Dermis microvascular lymphatic vessel endothelial cell (primary cell): ENCODE results near the gene POLDIP3. TPM values are rescaled to one million over a fixed set of nuclear protein-coding genes. Genes with fewer than 3 reads are reported as not detected.
"Not testable (repeated sequence)": the region's sequence is repeated elsewhere in the genome, so short reads cannot be mapped to it uniquely, and the experiment has no call there.

ENCODE experiments used
- DNase-seq, 2 donors: peaks; one replicate each; pipeline versions ENCODE4 v3.0.0 to v3.0.0-alpha.2; 2010; ENCODE audit warnings: low read depth in 2 of 2
- total RNA-seq: library from RNA; depleted of rRNA; stranded (reverse); fragments of >200 nt; gene quantifications from 2 replicates; pipeline ENCODE4 v1.2.1, GENCODE V29; 2014

The POLDIP3 gene
- total RNA-seq, 1 donor from 2014 or later: 23.0 TPM

GRCh38 chr22:42561856-42562255 lies 52.8 kb downstream of the POLDIP3 start:
- DNase-seq: no peak

- peak in 1 of 2 donors; percentile 44 for DNase-seq
These were observed 53.9 kb downstream of the POLDIP3 start for GRCh38 chr22:42560781-42561180.

GRCh38 chr22:42560381-42560780 lies 54.3 kb downstream of the POLDIP3 start:
- no peak for DNase-seq

GRCh38 chr22:42553475-42554361 lies 61.0 kb downstream of the POLDIP3 start, which contains the start of gene SERHL2:
TSS of gene SERHL2 (plus strand) at chr22:42553956. CDS start at chr22:42554021, 65 bp downstream.
- DNase-seq: peak; percentile 42 to 89

- not testable (repeated sequence) for DNase-seq
These were observed 62.4 kb downstream of the POLDIP3 start for GRCh38 chr22:42552294-42552647.

GRCh38 chr22:42549331-42550060 lies 65.2 kb downstream of the POLDIP3 start:
- no peak for DNase-seq

- no peak for DNase-seq
These were observed 65.9 kb downstream of the POLDIP3 start for GRCh38 chr22:42548597-42549330.

- not testable (repeated sequence) for DNase-seq
These were observed 66.6 kb downstream of the POLDIP3 start for GRCh38 chr22:42548126-42548525.

- DNase-seq: no peak
These were observed 67.1 kb downstream of the POLDIP3 start for GRCh38 chr22:42547562-42547961.

- peak; percentile 87 to 91 for DNase-seq
These were observed 70.0 kb downstream of the POLDIP3 start for GRCh38 chr22:42544686-42545085.

- peak in 1 of 2 donors; percentile 45 for DNase-seq
These were observed 75.4 kb downstream of the POLDIP3 start for GRCh38 chr22:42539236-42539771.

- DNase-seq: peak in 1 of 2 donors; percentile 30
These were observed 77.4 kb downstream of the POLDIP3 start for GRCh38 chr22:42537199-42537831.

GRCh38 chr22:42536634-42537033 lies 78.0 kb downstream of the POLDIP3 start:
- DNase-seq: not testable (repeated sequence)

GRCh38 chr22:42536166-42536565 lies 78.5 kb downstream of the POLDIP3 start:
- no peak for DNase-seq

GRCh38 chr22:42535082-42535731 lies 79.5 kb downstream of the POLDIP3 start:
- not testable (repeated sequence) for DNase-seq

Other genes starting within 250 kb of the POLDIP3 start
- under 0.01 TPM in 1 of 2 replicates, not detected in the other for gene NFAM1, start 182.5 kb downstream of the POLDIP3 start, total RNA-seq
- gene RRP7A, start 95.1 kb downstream of the POLDIP3 start, total RNA-seq: 25.3 and 30.7 TPM in 2 replicates
- gene SERHL2, start 60.9 kb downstream of the POLDIP3 start, total RNA-seq: 2.6 and 3.8 TPM in 2 replicates
- gene ATP5MGL, start 25.7 kb upstream of the POLDIP3 start, total RNA-seq: 0.25 and 0.39 TPM in 2 replicates
- 105 and 190 TPM in 2 replicates for gene CYB5R3, start 34.5 kb upstream of the POLDIP3 start, total RNA-seq
- gene A4GALT, start 106.0 kb upstream of the POLDIP3 start, total RNA-seq: 43.8 and 70.8 TPM in 2 replicates
- gene ARFGAP3, start 242.4 kb upstream of the POLDIP3 start, total RNA-seq: 58.4 and 58.5 TPM in 2 replicates